ENCODE results near the gene PLD5.
A peak's percentile ranks its signal among the peaks of the same experiment; 100 is the strongest.
"Not testable (repeated sequence)": the region's sequence is repeated elsewhere in the genome, so short reads cannot be mapped to it uniquely, and the experiment has no call there.

PLD5 gene

DNA sequence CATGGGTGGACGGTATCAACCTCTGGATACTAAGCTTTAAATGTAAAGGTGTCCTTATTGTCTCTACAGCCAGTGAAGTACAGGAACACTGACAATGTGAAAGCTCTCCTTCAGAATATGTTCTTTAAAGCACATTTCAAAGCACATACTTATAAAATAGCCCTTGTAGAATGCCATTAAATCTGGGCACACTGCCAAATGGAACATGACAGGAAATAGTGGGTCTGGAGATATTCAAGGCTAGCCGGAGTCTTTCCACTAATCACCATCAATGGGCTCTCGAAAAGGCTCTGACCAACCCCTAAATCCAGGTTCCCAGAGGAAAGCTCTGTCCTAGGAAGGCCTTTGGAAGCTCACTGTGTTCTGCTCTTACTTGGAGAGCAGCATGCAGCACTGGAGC, 46.6 kb downstream of the PLD5 start:
- DNase-seq, result peak; percentile 47

- DNase-seq, result no peak
Measured at GRCh38 chr1:242470774-242471173, 53.7 kb downstream of the PLD5 start.

- DNase-seq, result no peak
Measured at GRCh38 chr1:242468784-242469183, 55.7 kb downstream of the PLD5 start.

- DNase-seq, result peak; percentile 46
Measured at GRCh38 chr1:242467556-242468145, 56.8 kb downstream of the PLD5 start.

DNA sequence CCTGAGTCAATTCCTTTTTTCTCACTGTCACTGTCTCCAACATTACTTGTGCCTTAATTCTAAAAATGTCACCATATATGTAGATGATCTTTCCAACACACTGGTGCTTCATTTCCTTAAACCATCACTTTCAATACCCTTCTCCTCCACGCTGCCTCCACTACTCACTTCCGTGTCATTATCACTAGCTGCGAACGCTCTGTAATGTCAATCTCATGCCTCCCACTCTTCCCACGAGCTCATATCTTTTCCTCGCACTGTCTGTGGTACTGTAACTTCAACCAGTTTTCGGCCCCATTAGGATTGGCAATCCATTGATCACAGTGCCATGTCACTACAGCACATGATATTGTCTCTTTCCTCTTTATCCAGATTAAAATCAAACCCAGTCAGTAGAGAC, 61.6 kb downstream of the PLD5 start:
- DNase-seq, result no peak

DNA sequence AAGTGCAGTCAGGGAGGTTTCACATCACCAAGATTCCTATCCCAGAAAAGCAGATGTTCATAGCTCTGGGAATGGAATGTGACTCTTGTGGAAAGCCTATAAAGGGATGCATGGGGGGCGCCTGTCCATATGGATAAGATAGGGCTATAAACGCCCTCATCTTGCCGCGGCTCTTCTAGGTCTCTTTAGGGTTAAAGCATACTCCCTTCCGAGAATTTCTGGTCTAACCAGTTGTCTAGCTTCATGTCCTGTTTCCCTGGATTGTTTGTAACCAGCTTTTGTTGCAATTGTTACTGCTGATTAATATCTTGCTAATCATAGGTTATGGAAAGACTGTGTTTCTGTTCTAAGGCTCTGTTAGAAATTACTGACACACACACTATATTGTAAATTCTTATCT, 64.8 kb downstream of the PLD5 start:
- not testable (repeated sequence) for DNase-seq

- DNase-seq, result no peak
Measured at GRCh38 chr1:242456726-242457269, 67.7 kb downstream of the PLD5 start.

DNA sequence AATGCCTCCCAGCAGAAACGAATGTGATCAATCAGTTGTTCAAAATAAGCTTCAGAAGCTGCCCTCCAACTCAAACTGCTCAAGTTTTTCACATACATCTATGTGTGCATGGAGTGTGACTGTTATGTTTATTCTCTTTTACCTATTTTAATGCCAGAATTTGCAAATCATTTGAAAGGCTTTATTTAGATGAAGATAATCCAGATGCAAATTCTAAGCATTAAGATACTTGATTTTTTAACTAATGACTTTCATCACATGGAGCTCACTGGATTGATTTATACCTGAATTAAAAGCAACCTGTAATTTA, 69.5 kb downstream of the PLD5 start:
- DNase-seq, result no peak

DNA sequence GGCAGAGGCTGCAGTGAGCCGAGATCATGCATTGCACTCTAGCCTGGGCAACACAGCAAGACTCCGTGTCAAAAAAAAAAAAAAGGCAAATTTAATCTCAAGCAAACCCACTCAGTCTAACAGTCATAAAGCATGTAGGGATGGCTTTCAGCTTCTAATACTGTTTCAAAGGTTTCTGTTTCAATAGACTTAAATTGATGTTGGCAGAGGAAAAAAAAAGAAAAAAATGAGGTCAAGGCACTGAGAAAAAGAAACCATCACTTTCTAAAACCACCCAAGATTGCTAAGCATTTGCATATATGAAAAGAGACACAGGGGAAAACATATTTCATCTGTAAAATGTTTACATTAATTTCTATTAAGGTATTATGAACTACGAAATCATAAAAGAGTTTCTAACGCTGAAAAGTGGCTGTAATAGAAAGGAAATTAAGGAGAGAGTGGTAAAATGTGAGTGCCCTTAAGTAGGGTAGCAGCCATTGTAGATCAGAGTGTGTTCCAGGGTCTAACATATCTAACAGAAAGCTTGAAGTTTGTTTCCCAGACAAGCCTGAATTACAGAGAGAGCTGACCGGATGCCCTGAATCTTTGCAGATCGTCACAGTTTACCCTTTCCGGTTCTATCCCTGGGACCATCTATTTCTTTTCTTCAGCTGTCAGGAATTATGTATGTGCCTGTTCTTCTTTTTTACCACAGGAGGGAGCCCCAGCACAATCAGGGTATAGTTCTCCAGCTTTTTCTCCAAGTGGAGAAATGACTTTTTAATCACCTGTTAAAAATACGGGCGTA, 70.0 kb downstream of the PLD5 start:
- peak; percentile 54 for DNase-seq

DNA sequence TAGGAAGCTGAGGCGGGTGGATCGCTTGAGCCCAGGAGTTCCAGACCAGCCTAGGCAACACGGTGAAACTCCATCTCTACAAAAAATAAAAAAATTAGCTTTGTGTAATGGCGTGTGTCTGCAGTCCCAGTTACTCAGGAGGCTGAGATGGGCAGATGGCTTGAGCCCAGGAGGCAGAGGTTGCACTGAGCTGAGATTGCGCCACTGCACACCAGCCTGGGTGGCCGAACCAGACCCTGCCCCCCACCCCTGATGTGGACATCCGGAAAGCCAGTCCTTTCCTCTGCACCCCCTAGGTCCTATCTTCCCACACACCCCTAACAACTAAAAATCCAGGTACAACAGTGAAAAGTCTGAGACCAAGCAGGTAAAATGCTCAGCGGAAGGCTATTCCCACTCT, 71.9 kb downstream of the PLD5 start:
- DNase-seq, result no peak

DNA sequence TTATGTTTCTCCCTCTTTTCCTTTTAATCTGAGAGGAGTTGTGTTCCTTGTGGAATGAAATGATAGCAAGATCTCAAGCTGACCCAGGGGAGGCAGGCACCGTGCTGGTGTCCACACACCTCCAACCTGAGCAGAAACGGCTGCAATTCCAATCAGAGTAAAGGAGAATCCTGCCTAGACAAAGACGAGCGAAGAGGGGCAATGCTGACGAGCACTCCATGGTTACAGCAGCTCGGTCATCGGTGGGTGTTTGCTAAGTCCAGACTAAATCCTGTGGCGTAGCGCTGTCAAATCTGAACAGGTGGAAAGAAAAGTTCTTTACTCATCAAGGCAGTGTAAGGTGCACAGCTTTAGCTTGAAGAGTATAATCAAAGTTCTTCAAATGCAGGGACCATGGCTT, 74.8 kb downstream of the PLD5 start:
- DNase-seq, result peak; percentile 34

- DNase-seq, result peak; percentile 49
Measured at GRCh38 chr1:242448910-242449645, 75.4 kb downstream of the PLD5 start.

DNA sequence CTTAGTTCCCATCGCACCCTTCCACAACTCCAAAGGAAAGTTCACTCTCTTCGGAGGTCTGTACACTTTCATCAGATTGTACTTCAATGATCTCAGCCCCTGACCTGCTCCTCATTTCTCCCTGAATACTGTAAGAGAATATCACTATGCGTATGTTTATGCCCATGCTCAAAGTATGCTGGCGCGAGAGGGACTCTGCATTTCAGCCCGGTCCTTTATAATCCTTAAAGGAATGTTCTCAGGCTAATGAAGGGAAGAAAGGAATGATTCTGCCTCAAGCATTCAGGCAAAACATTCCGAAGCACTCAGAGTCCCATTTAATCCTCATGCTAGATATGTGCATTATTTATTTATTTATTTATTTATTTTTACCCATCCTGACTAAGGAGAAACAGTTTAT, 76.8 kb downstream of the PLD5 start:
- DNase-seq, result no peak

GRCh38 chr1:242440757-242441156, 83.7 kb downstream of the PLD5 start:
- DNase-seq, result no peak

DNA sequence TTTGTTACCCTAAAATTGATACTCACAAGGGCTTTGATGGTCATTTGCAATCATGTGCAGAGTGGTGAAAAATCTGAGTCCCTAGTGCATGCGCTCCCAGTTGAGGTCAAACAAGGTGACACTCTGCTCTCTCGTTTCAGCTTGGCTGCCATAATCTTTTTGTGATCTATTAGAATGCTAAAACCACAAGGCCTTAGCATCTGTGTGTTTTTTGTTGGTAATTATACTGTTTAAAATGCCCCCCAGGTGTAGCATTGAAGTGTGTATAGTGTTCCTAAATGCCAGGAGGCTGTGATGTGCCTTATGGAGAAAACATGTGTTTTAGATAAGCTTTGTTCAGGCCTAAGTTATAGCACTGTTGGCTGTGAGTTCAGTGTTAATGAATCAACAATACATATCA, 89.3 kb downstream of the PLD5 start:
- no peak for DNase-seq

- no peak for DNase-seq
Measured at GRCh38 chr1:242432491-242433095, 91.9 kb downstream of the PLD5 start.

DNA sequence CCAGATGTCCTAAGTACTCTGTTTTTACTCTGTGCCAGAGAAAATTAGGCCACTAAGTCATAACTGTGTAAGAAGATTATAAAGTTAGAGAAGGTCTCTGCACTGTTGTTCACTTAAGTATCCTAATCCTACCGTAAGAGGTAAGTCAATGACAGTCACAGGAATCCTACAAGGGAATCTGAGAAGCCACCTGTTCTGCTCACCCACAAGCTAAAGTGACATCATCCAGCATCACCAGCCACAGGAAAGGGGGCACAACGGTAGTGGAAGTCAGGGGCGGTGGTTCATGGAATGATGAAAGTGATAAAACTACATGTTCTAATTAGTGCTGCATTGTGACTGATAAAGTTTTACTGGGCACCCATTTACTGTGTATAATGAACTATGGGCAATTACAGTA, 92.7 kb downstream of the PLD5 start:
- no peak for DNase-seq

DNA sequence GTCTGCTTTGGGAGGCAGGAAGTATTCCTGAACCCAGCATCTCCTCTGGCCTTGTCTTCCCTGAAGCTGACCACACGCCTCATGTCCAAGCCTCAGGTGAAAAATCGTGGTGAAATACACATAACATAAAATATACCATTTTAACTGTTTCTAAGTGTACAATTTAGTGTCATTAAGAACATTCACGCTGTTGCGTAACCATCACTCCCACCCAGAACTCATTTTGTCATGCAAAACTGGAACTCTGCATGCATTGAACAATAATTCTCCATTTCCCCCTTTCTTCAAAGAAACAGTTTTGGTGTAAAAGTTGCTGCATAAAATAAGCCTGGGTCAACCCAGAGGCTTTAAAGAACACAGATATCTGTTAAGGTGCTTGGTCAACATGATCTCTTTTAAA, 93.5 kb downstream of the PLD5 start:
- no peak for DNase-seq

DNA sequence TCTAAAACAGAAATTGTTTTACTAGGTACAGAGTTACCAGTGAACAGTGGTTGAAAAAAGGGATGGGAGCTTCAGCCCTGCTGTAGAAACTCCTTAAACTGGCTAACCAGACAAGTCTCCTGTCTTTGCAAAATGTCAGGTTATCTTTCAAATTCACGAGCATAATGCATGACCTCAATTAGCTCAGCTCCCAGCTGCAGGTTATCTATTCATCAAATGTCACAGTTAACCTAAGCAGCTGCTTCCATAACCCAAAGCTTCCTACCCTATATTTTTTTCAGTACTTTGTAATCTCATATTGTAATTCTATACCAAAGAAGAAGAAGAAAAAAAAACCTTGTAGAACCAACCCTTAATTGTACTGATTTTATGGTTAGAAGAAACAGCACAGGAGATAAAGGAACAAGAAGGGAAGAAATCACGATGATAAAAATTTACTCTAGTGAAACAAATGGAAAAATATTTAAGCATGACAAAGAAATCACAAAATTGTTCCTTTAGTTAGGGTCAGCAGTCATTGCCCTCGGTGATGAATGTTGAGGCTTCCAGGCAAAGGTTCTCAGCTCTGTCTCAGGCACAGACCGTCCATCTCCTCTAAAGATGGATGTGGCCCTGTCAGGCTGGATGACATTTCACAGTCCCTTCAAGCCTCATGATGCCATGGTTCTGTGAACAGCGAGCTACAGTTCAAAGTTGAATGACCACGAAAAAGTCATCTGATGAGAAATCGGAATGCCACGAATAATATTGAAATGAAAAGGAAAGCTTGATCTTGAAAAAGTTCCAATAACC, 95.9 kb downstream of the PLD5 start:
- DNase-seq, result peak; percentile 24

GRCh38 chr1:242427519-242427918, 97.0 kb downstream of the PLD5 start:
- DNase-seq, result no peak

DNA sequence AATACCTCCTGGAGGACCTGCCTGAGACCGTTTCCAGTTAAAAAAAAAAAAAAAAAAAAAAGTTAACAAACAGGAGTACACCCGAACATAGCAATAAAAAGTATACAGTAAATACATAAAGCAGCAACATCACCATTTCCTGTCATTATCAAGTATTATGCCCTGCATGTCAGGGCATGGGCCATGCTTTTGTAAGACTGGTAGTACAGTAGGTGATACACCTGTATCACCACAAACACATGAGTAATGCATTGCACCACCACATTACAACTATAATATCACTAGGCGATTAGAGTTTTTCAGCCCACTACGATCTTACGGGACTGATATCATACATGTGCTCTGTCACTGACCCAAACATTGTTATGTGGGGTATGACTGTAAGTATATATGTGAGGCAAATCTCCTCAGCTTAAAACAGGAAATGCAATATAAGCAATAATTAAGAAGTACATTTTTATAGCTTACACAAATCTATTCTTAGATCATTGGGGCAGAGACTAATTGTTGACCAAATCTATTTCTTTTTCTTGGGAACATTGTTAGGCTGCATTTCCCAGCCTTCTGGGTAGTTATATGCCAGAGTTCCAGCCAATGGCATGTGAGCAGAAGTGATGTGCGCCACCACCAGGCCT, 98.1 kb downstream of the PLD5 start:
- peak; percentile 25 for DNase-seq

DNA sequence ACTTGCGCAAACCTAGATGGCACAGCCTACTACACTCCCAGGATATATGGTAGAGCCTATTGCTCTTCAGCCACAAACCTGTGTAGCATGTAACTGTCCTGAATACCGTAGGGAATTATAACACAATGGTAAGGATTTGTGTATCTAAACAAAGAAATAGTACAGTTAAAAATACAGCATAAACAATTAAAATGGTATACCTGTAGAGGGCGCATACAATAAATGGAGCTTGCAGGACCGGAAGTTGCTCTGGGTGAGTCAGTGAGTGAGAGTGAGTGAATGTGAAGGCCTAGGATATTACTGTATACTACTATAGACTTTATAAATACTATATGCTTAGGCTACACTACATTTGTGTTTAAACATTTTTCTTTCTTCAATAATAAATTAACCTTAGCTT, 99.3 kb downstream of the PLD5 start:
- no peak for DNase-seq

Measured in NCI-H1105 (cell line).